A204.1 (cell line): ENCODE results near the gene RTEL1.
"Not testable (repeated sequence)": the region's sequence is repeated elsewhere in the genome, so short reads cannot be mapped to it uniquely, and the experiment has no call there.

Experiments used
- FAIRE-seq: peaks from 2 replicates; lab custom pipeline; 2012; peaks lifted over from hg19 to GRCh38; lab: Jason Lieb, UNC

Gene RTEL1, protein sequence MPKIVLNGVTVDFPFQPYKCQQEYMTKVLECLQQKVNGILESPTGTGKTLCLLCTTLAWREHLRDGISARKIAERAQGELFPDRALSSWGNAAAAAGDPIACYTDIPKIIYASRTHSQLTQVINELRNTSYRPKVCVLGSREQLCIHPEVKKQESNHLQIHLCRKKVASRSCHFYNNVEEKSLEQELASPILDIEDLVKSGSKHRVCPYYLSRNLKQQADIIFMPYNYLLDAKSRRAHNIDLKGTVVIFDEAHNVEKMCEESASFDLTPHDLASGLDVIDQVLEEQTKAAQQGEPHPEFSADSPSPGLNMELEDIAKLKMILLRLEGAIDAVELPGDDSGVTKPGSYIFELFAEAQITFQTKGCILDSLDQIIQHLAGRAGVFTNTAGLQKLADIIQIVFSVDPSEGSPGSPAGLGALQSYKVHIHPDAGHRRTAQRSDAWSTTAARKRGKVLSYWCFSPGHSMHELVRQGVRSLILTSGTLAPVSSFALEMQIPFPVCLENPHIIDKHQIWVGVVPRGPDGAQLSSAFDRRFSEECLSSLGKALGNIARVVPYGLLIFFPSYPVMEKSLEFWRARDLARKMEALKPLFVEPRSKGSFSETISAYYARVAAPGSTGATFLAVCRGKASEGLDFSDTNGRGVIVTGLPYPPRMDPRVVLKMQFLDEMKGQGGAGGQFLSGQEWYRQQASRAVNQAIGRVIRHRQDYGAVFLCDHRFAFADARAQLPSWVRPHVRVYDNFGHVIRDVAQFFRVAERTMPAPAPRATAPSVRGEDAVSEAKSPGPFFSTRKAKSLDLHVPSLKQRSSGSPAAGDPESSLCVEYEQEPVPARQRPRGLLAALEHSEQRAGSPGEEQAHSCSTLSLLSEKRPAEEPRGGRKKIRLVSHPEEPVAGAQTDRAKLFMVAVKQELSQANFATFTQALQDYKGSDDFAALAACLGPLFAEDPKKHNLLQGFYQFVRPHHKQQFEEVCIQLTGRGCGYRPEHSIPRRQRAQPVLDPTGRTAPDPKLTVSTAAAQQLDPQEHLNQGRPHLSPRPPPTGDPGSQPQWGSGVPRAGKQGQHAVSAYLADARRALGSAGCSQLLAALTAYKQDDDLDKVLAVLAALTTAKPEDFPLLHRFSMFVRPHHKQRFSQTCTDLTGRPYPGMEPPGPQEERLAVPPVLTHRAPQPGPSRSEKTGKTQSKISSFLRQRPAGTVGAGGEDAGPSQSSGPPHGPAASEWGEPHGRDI (N-terminal part only)

GRCh38 chr20:63657937-63658748 is at the start of gene RTEL1:
Gene RTEL1, plus strand, starts transcription at chr20:63658312. Its CDS starts 1,091 bp downstream, at chr20:63659403.
- FAIRE-seq, result no peak

- no peak for FAIRE-seq
Observed at GRCh38 chr20:63610581-63611435, 47.3 kb upstream of the RTEL1 start.

GRCh38 chr20:63611646-63612045 is 46.5 kb upstream of the RTEL1 start:
- no peak for FAIRE-seq

DNA sequence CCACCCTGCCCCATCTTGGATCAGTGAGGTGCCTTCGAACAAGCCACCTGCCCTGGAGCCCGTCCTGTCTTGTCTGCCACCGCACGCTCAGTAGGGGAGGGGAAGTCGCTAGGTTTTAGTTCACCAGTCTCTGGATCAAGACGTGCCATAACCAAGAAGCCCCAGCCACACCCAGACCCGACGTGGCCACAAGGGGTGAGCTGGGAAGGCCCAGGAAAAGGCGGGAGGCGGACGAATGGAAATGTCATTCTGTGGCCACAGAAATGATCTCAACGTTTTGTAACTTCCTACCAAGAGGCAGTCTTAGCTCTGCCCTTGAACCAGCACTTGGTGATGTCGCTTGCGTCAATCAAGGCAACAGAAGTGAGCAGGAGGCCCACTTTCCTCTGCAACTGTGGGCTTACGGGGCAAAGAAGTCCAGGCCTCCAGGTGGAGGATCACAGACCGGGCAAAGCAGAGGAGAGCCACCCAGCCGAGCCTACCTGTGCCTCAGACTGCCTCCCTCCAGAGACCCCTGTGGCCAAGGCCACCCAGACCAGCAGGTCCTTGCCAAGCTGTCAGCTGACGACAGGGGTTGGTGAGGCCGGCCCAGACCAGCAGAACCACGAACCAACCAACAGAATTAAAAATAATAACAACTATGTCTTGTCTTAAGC is 45.7 kb upstream of the RTEL1 start:
- FAIRE-seq, result no peak

GRCh38 chr20:63613863-63614594 is 44.1 kb upstream of the RTEL1 start:
- FAIRE-seq, result not testable (repeated sequence)

GRCh38 chr20:63617092-63617875 is 40.8 kb upstream of the RTEL1 start:
- FAIRE-seq, result no peak

- no peak for FAIRE-seq
Observed at GRCh38 chr20:63617876-63618265, 40.2 kb upstream of the RTEL1 start.

GRCh38 chr20:63618291-63618980 is 39.7 kb upstream of the RTEL1 start:
- FAIRE-seq, result no peak

GRCh38 chr20:63619086-63619485 is 39.0 kb upstream of the RTEL1 start:
- FAIRE-seq, result no peak

DNA sequence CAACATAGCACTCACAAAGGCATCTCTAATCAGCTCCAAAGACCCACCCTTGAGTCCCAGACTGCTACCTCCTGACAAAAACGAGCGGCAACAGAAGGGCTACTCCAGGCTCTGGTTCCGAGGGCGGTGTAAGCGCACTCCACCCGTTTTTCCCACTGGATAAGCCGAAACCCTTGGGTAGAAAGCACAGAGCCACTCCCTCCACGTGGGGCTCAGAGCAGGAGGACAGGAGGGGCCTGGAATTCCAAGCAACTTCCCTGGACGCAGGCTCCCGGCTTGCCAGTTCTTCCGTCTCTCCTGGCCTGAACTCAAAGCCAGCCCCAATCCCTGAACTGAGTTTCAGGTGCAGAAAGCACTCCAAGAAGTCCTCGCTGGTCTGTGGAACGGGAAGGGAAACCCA is 38.6 kb upstream of the RTEL1 start:
- no peak for FAIRE-seq

DNA sequence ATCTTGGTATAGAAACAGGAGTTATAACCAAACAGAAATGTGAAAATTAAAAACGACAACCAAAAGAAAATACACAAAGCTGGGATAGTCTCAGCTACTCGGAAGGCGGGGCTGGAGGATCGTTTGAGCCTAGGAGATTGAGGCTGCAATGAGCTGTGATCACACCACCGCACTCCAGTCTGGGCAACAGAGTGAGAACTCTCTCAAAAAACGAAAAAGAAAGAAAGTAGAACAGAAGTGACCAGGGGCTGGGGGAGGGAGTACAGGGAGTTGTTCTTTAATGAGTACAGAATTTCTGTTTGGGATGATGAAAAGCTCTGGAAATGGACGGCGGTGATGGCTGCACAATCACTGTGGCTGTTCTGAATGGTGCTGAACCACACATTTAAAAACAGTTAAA is 37.1 kb upstream of the RTEL1 start:
- no peak for FAIRE-seq

DNA sequence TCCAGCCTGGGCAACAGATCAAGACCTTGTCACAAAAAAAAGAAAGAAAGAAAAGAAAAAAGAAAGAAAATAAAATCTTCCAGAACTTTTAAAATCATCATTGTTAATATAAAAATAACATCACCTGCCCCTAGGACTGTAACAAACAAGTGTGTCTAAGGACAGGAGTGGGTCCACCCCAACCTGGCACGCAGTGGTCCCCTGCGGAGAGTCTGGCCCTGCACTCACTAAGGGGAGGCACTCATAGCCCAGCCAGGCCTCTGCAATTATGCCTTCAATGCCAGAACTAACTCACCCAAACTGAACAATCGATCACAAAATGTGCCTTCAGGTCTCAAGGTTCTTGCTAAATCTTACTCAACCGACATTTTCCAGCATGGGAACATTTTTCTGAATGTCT is 36.0 kb upstream of the RTEL1 start:
- no peak for FAIRE-seq

GRCh38 chr20:63622732-63623131 is 35.4 kb upstream of the RTEL1 start:
- FAIRE-seq, result no peak

DNA sequence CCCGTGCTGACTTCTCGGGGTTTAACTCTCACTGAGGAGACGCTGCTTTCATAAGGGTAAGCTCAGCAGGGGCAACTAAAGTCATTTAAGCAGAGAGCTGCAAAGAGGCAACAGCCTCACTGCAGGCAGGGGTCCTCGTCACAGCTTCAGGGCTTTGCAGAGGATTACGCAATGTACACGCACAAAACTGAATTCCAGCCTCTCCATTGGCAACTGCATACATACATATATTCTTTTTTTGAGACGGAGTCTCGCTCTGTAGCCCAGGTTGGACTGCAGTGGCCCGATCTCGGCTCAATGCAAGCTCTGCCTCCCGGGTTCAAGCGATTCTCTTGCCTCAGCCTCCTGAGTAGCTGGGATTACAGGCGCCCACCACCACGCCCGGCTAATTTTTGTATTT is 33.6 kb upstream of the RTEL1 start:
- no peak for FAIRE-seq

DNA sequence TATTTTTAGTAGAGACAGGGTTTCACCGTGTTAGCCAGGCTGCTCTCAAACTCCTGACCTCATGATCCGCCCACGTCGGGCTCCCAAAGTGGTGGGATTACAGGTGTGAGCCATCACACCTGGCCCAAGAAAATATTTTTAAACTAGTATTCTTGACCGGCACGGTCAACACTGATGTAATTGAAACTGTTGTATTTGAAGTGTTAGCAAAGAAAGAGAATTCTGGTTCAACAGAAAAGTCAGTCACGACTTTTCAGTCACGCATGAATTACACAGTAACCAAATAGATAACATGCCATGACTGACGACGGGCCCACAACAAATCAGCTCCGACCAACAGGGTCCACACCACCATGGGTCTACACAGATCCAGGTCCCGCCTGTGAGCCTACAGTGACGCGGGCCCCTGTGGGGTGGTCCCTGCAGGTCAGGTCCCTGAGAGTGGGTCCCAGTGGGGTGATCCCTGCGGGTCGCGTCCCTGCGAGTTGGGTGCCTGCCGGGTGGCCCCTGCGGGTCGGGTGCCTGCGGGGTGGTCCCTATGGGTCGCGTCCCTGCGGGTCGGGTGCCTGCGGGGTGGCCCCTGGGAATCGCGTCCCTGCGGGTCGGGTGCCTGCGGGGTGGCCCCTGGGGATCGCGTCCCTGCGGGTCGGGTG is 32.2 kb upstream of the RTEL1 start:
- no peak for FAIRE-seq

DNA sequence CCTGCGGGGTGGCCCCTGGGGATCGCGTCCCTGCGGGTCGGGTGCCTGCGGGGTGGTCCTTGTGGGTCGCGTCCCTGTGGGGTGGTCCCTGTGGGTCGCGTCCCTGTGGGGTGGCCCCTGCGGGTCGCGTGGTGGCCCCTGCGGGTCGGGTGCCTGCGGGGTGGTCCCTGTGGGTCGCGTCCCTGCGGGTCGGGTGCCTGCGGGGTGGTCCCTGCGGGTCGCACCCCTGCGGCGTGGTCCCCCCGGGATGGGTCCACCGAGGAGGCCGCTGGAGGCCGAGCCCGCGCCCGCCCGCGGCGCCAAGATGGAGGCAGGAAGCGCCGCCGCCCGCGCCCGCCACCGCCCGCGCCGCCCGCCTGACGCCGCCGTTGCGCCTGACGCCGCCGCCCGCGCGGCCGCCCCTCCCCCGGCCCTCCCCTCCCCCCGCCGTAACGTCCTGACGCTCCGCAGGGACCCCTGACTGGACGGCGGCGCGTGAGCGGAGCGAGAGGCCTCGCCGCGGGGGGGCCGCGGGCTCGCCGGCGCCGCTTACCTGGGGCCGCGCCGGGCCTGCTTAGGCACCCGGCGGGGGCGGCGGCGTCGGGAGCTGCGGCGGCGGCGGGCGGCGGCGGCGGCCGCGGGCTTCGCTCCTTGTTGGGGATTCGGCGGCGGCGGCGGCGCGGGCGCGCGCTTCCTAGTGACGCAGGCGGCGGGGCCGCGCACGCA is 31.5 kb upstream of the RTEL1 start, which contains the start of gene GMEB2:
Gene GMEB2 (minus strand): TSS at position 678 of the 705 bp plus-strand sequence. CDS start 7,704 bp downstream, outside the sequence.
- no peak for FAIRE-seq
